IMR-90 (cell line): ENCODE data around the gene NGFR. TPM values are rescaled to one million over a fixed set of nuclear protein-coding genes. Genes with fewer than 3 reads are reported as not detected.

Experiments used
- ATAC-seq: fragments of 200-7000 bp; cut with Tn5 transposase; 2 replicates; pipeline ENCODE4 v1.9.1; 2020; ENCODE audit warnings: low read depth, mild to moderate bottlenecking, moderate library complexity
- BruUV-seq: library from RNA; stranded (reverse); fragments of 400-500 nt; replicated peaks from 2 replicates; lab custom pipeline; 2021; lab: Mats Ljungman, UMichigan
- CTCF ChIA-PET: fragments of 300-600 bp; formaldehyde crosslinking; extraction: SDS; loops from one replicate; lab custom pipeline; 2021; ENCODE audit warnings: antibody characterized with exemption; lab: Yijun Ruan, JAX
- POLR2A ChIA-PET: fragments of 300-600 bp; sonication (Branson Sonifier 250); formaldehyde crosslinking; loops from one replicate; lab custom pipeline; 2022; ENCODE audit warnings: antibody characterized with exemption; ENCODE audit not compliant: unreplicated experiment; lab: Charles Lee
- DNase-seq: peaks from one replicate; pipeline ENCODE4 v3.0.0; 2013
- H2AFZ ChIP-seq: replicated peaks from 2 replicates; pipeline ENCODE3; 2013; ENCODE audit warnings: low read length, mild to moderate bottlenecking; ENCODE audit not compliant: poor library complexity
- H2AK5ac ChIP-seq: 2 replicates; pipeline ENCODE4 v1.6.1; 2013; ENCODE audit warnings: low read depth, low read length, inconsistent platforms
- H2AK9ac ChIP-seq: replicated peaks from 2 replicates; pipeline ENCODE3; 2013; ENCODE audit warnings: mild to moderate bottlenecking, low read depth, low read length, moderate library complexity; ENCODE audit not compliant: poor library complexity
- H2BK120ac ChIP-seq: 2 replicates; pipeline ENCODE4 v1.6.1; 2013; ENCODE audit warnings: low read depth, low read length, inconsistent platforms
- H2BK15ac ChIP-seq: 3 replicates; pipeline ENCODE4 v1.6.1; 2013; ENCODE audit warnings: low read depth, low read length, inconsistent platforms
- H2BK20ac ChIP-seq: 2 replicates; pipeline ENCODE4 v1.6.1; 2013; ENCODE audit warnings: low read depth, mild to moderate bottlenecking, inconsistent platforms, low read length, moderate library complexity
- H2BK5ac ChIP-seq: 2 replicates; pipeline ENCODE4 v1.6.1; 2013; ENCODE audit warnings: mild to moderate bottlenecking, low read depth, low read length, inconsistent platforms; ENCODE audit not compliant: poor library complexity, severe bottlenecking
- H3K14ac ChIP-seq: replicated peaks from 2 replicates; pipeline ENCODE4 v1.6.1; 2013; ENCODE audit warnings: low read depth, low read length, inconsistent platforms
- H3K18ac ChIP-seq: 2 replicates; pipeline ENCODE4 v1.6.1; 2013; ENCODE audit warnings: low read depth, low read length, control low read depth
- H3K23ac ChIP-seq: 2 replicates; pipeline ENCODE4 v1.6.1; 2013; ENCODE audit warnings: low read depth, low read length, inconsistent platforms
- H3K27ac ChIP-seq: 2 replicates; pipeline ENCODE4 v1.5.1; 2013; ENCODE audit warnings: mild to moderate bottlenecking, control low read depth, low read length; ENCODE audit not compliant: insufficient read depth
- H3K27me3 ChIP-seq: 2 replicates; pipeline ENCODE4 v1.6.1; 2013; ENCODE audit warnings: low read length; ENCODE audit not compliant: control insufficient read depth, insufficient read depth
- H3K36me3 ChIP-seq: 2 replicates; pipeline ENCODE4 v1.6.1; 2013; ENCODE audit warnings: low read length, mixed read lengths; ENCODE audit not compliant: control insufficient read depth, insufficient read depth
- H3K4ac ChIP-seq: 2 replicates; pipeline ENCODE4 v1.6.1; 2013; ENCODE audit warnings: low read depth, low read length, inconsistent platforms
- H3K4me1 ChIP-seq: 2 replicates; pipeline ENCODE4 v1.6.1; 2013; ENCODE audit warnings: low read length, mixed read lengths; ENCODE audit not compliant: control insufficient read depth, insufficient read depth
- H3K4me2 ChIP-seq: 2 replicates; pipeline ENCODE4 v1.6.1; 2013; ENCODE audit warnings: low read depth, mild to moderate bottlenecking, control low read depth, low read length, moderate library complexity
- H3K4me3 ChIP-seq: 2 replicates; pipeline ENCODE4 v1.5.1; 2013; ENCODE audit warnings: low read depth, mild to moderate bottlenecking, control low read depth, low read length, moderate library complexity; ENCODE audit not compliant: insufficient read depth
- H3K56ac ChIP-seq: 2 replicates; pipeline ENCODE4 v1.6.1; 2013; ENCODE audit warnings: low read length, inconsistent platforms; ENCODE audit not compliant: insufficient read depth; ENCODE audit errors: extremely low read depth
- H3K79me1 ChIP-seq, 2 experiments: 2 replicates each; pipeline ENCODE4 v1.6.1; 2013; ENCODE audit warnings: low read length in 2 of 2, inconsistent platforms in 1 of 2, low read depth in 1 of 2
- H3K9ac ChIP-seq: 2 replicates; pipeline ENCODE4 v1.6.1; 2013; ENCODE audit warnings: low read depth, low read length, control low read depth
- H3K9me1 ChIP-seq: 2 replicates; pipeline ENCODE4 v1.6.1; 2013; ENCODE audit warnings: low read length, inconsistent platforms; ENCODE audit not compliant: insufficient read depth
- H3K9me3 ChIP-seq: 2 replicates; pipeline ENCODE4 v1.6.1; 2013; ENCODE audit warnings: low read length; ENCODE audit not compliant: control insufficient read depth, insufficient read depth
- H4K20me1 ChIP-seq: 2 replicates; pipeline ENCODE4 v1.6.1; 2013; ENCODE audit warnings: low read length, inconsistent platforms; ENCODE audit not compliant: insufficient read depth
- H4K5ac ChIP-seq: 2 replicates; pipeline ENCODE4 v1.6.1; 2013; ENCODE audit warnings: mild to moderate bottlenecking, low read depth, low read length, control low read depth
- H4K8ac ChIP-seq, 2 experiments: 2 replicates each; pipeline ENCODE4 v1.6.1; 2013; ENCODE audit warnings: low read depth in 2 of 2, low read length in 2 of 2, control low read depth in 1 of 2, inconsistent platforms in 1 of 2
- H4K91ac ChIP-seq: 2 replicates; pipeline ENCODE4 v1.6.1; 2013; ENCODE audit warnings: low read depth, low read length, inconsistent platforms; ENCODE audit not compliant: insufficient read depth
- BHLHE40 ChIP-seq: fragments of 150-350 bp; IDR thresholded peaks from 2 replicates; pipeline ENCODE4 v1.6.1; 2016; ENCODE audit warnings: mild to moderate bottlenecking, low read depth, low read length
- CEBPB ChIP-seq: IDR thresholded peaks from 2 replicates; pipeline ENCODE4 v1.6.1; 2012; ENCODE audit warnings: low read depth, low read length, improper control_type of control experiment
- CHD1 ChIP-seq: IDR thresholded peaks from 2 replicates; pipeline ENCODE4 v1.6.1; 2012; ENCODE audit warnings: low read depth, low read length, improper control_type of control experiment
- CTCF ChIP-seq: conservative IDR thresholded peaks from 2 replicates; pipeline ENCODE4 v1.5.1; 2012; ENCODE audit warnings: mild to moderate bottlenecking, low read depth, low read length, improper control_type of control experiment
- ELK1 ChIP-seq: fragments of 150-350 bp; IDR thresholded peaks from 2 replicates; pipeline ENCODE4 v1.6.1; 2016; ENCODE audit warnings: low read depth, mild to moderate bottlenecking, low read length, moderate library complexity, borderline replicate concordance
- FOS ChIP-seq: fragments of 150-350 bp; IDR thresholded peaks from 2 replicates; pipeline ENCODE4 v1.6.1; 2016; ENCODE audit warnings: low read depth, low read length
- MAFK ChIP-seq: IDR thresholded peaks from 2 replicates; pipeline ENCODE4 v1.6.1; 2012; ENCODE audit warnings: low read depth, low read length, improper control_type of control experiment
- MAZ ChIP-seq: IDR thresholded peaks from 2 replicates; pipeline ENCODE4 v1.6.1; 2012; ENCODE audit warnings: low read depth, mild to moderate bottlenecking, low read length, improper control_type of control experiment, moderate library complexity, borderline replicate concordance
- MXI1 ChIP-seq: IDR thresholded peaks from 2 replicates; pipeline ENCODE4 v1.6.1; 2012; ENCODE audit warnings: low read depth, mild to moderate bottlenecking, low read length, moderate library complexity, borderline replicate concordance
- NFE2L2 ChIP-seq: fragments of 150-350 bp; IDR thresholded peaks from 2 replicates; pipeline ENCODE4 v1.6.1; 2016; ENCODE audit warnings: low read depth, mild to moderate bottlenecking, low read length
- POLR2A ChIP-seq: IDR thresholded peaks from 2 replicates; pipeline ENCODE4 v1.6.1; 2012; ENCODE audit warnings: mild to moderate bottlenecking, low read depth, low read length
- RAD21 ChIP-seq: IDR thresholded peaks from 2 replicates; pipeline ENCODE4 v1.6.1; 2012; ENCODE audit warnings: low read length, improper control_type of control experiment
- RCOR1 ChIP-seq: IDR thresholded peaks from 2 replicates; pipeline ENCODE4 v1.6.1; 2012; ENCODE audit warnings: mild to moderate bottlenecking, low read length, improper control_type of control experiment; ENCODE audit not compliant: insufficient replicate concordance
- RFX5 ChIP-seq: IDR thresholded peaks from 2 replicates; pipeline ENCODE4 v1.8.0; 2012; ENCODE audit warnings: low read depth, mild to moderate bottlenecking, low read length, moderate library complexity
- SMC3 ChIP-seq: fragments of 150-350 bp; IDR thresholded peaks from 2 replicates; pipeline ENCODE4 v1.6.1; 2016; ENCODE audit warnings: low read depth, mild to moderate bottlenecking, antibody characterized with exemption, low read length, moderate library complexity
- USF2 ChIP-seq: fragments of 150-350 bp; IDR thresholded peaks from 2 replicates; pipeline ENCODE4 v1.6.1; 2017; ENCODE audit warnings: mild to moderate bottlenecking, antibody characterized with exemption, low read length, low read depth
- whole genome bisulfite sequencing, 2 experiments: methylation state at CpG; one replicate each; pipeline versions ENCODE4 v1.1.5 to v1.1.7; 2013; ENCODE audit warnings: missing lambda C conversion rate in 2 of 2; ENCODE audit not compliant: insufficient read length in 1 of 2; ENCODE audit errors: extremely low coverage in 2 of 2; 5-methylcytosine and 5-hydroxymethylcytosine counted together
- dilution Hi-C: fragments of 300-500 bp; cut with HindIII; formaldehyde crosslinking; loops from one replicate; pipeline ENCODE4 v1.14.3; 2018; ENCODE audit warnings: low sequenced_read_pairs; ENCODE audit not compliant: unreplicated experiment
- in situ Hi-C: fragments of 300-500 bp; cut with MboI; formaldehyde crosslinking; loops from 3 replicates; pipeline ENCODE4 v1.14.3; 2019; ENCODE audit warnings: low sequenced_read_pairs, inconsistent platforms, mixed read lengths
- intact Hi-C: fragments of 100-400 bp; cut with micrococcal nuclease; formaldehyde crosslinking; loops from 2 replicates; pipeline ENCODE4 v1.10.0; 2022
- polyA plus RNA-seq, 3 experiments: library from polyadenylated mRNA; depleted of rRNA; stranded (reverse); fragments of >200 nt; gene quantifications; 2 replicates each; pipeline ENCODE4 v1.2.3, GENCODE V29; 2012; ENCODE audit warnings: low replicate concordance in 1 of 3
- total RNA-seq: library from RNA; depleted of rRNA; stranded (reverse); fragments of >200 nt; gene quantifications from 2 replicates; pipeline ENCODE4 v1.2.3, GENCODE V29; 2012

The NGFR gene
- total and polyA plus RNA-seq, 2 of the 4 experiments (the other 2 are of a cell fraction): 0.15 to 0.18 TPM

GRCh38 chr17:49455272-49455861 is 39.7 kb upstream of the NGFR start:
- Histone ChIP-seq H4K91ac (no peak overlapping the region), H3K4me3 (no peak overlapping the region), H2BK5ac (no peak overlapping the region), H3K56ac (no peak overlapping the region), H2BK15ac (no peak overlapping the region), H3K23ac (no peak overlapping the region), H3K27ac (no peak overlapping the region), H2AFZ (no peak overlapping the region), H3K9me3 (no peaks in the 10 kb centered on the region), H3K27me3 (peaks cover 31% of the 10 kb centered on the region), H3K36me3 (no peaks in the 10 kb centered on the region), H3K9me1 (peaks cover 3% of the 10 kb centered on the region; the same call in 1 of the 2 replicates), H3K4me2 (no peak overlapping the region), H3K4ac (no peak overlapping the region), H3K14ac (no peak overlapping the region), H3K79me1 (no peaks in the 10 kb centered on the region), H2AK5ac (no peak overlapping the region), H3K9ac (no peak overlapping the region), H4K5ac (no peak overlapping the region), H2AK9ac (no peak overlapping the region), H2BK120ac (no peak overlapping the region), H4K20me1 (no peaks in the 10 kb centered on the region), H4K8ac (no peak overlapping the region), H3K4me1 (peaks cover 6% of the 10 kb centered on the region), H2BK20ac (no peak overlapping the region), H3K18ac (no peak overlapping the region)
- no TSS peak for BruUV-seq
- WGBS, 2 experiments: 100% methylated on average over 2 of the region's 9 CpGs; no CpG with 5 or more reads in 1 of the 2 experiments
- DNase-seq (no peak), ATAC-seq (no peak)
- ChIA-PET POLR2A (no interaction called here), CTCF (interaction anchor here (1.6 kb wide), 1 partner anchor 59 kb away, joined by 4 read pairs; no protein-coding TSS in a partner anchor)
- no peak for TF ChIP-seq MAFK
- TF ChIP-seq ELK1: no peak
- no peak for TF ChIP-seq RFX5
- TF ChIP-seq MAZ: no peak
- TF ChIP-seq FOS: no peak
- TF ChIP-seq BHLHE40: no peak
- TF ChIP-seq MXI1: no peak
- no peak for TF ChIP-seq USF2
- no peak for TF ChIP-seq CTCF
- no peak for TF ChIP-seq CHD1
- TF ChIP-seq CEBPB: no peak
- no peak for TF ChIP-seq RCOR1
- TF ChIP-seq NFE2L2: no peak
- no peak for TF ChIP-seq RAD21
- TF ChIP-seq SMC3: no peak
- no peak for TF ChIP-seq POLR2A
- in situ Hi-C loops (no loop called here), intact Hi-C loops (no loop called here), dilution Hi-C loops (no loop called here)
